Colonic mucosa (tissue), 4 donors: ENCODE measurements around the gene RAD51B. TPM values are rescaled to one million over a fixed set of nuclear protein-coding genes. Genes with fewer than 3 reads are reported as not detected.

Source experiments
- DNase-seq: peaks from one replicate; pipeline ENCODE4 v3.0.0-alpha.2; 2020
- H3K27ac ChIP-seq: fragments of 200-600 bp; one replicate; pipeline ENCODE4 v1.8.0; 2021
- H3K27me3 ChIP-seq: fragments of 200-600 bp; one replicate; pipeline ENCODE4 v1.8.0; 2021
- H3K36me3 ChIP-seq: fragments of 200-600 bp; one replicate; pipeline ENCODE4 v1.8.0; 2021
- H3K4me1 ChIP-seq: fragments of 200-600 bp; one replicate; pipeline ENCODE4 v1.8.0; 2021; ENCODE audit warnings: mild to moderate bottlenecking
- H3K4me3 ChIP-seq: fragments of 200-600 bp; one replicate; pipeline ENCODE4 v1.8.0; 2021
- H3K9ac ChIP-seq, 2 donors: one replicate each; pipeline ENCODE4 v1.7.0; 2013; ENCODE audit warnings: control low read depth in 2 of 2, low read depth in 2 of 2, low read length in 2 of 2
- H3K9me3 ChIP-seq: fragments of 200-600 bp; one replicate; pipeline ENCODE4 v1.8.0; 2021
- CTCF ChIP-seq: fragments of 200-600 bp; IDR thresholded peaks from one replicate; pipeline ENCODE4 v1.8.0; 2022; ENCODE audit warnings: antibody characterized with exemption, mild to moderate bottlenecking
- intact Hi-C: fragments of 100-400 bp; cut with DNase I; formaldehyde crosslinking; loops from one replicate; pipeline ENCODE4 v1.14.1; 2022
- total RNA-seq, 2 donors: library from RNA; stranded (reverse); fragmentation: NEBNext Ultra II Directional in 1 of 2; extraction: Animal tissue kit (Norgen Biotek cat#: 25700) in 1 of 2; gene quantifications; one replicate each; pipeline ENCODE4 v1.2.1, GENCODE V29; 2021
- donor health status: healthy.
- donor health status: DM: no; HTN: no; CAD: no.
- donor health status: DM: no; HTN: no; CAD: no.

Gene RAD51B
- total RNA-seq, 2 donors from 2014 or later, result 12.7 to 22.0 TPM

GRCh38 chr14:68541178-68541896 lies 721.8 kb downstream of the RAD51B start:
- no peaks in the 10 kb centered on the region for H3K4me1 ChIP-seq
- H3K9me3 ChIP-seq, result no peaks in the 10 kb centered on the region
- DNase-seq, result peak; percentile 15
- no peaks in the 10 kb centered on the region for H3K36me3 ChIP-seq
- intact Hi-C loops, result no loop called here
- H3K27ac ChIP-seq, result no peak overlapping the region
- no peaks in the 10 kb centered on the region for H3K27me3 ChIP-seq
- no peak for TF ChIP-seq CTCF
- no peak overlapping the region for H3K9ac ChIP-seq
- H3K4me3 ChIP-seq, result no peak overlapping the region

GRCh38 chr14:68542346-68542745 lies 722.8 kb downstream of the RAD51B start:
- no peak overlapping the region for H3K27ac ChIP-seq

GRCh38 chr14:68543516-68543915 lies 723.9 kb downstream of the RAD51B start:
- H3K27ac ChIP-seq, result peak overlapping the region; percentile 42
- H3K4me3 ChIP-seq, result no peak overlapping the region
- H3K36me3 ChIP-seq, result no peaks in the 10 kb centered on the region
- no peaks in the 10 kb centered on the region for H3K9me3 ChIP-seq
- H3K9ac ChIP-seq, result no peak overlapping the region
- intact Hi-C loops, result no loop called here
- H3K4me1 ChIP-seq, result no peaks in the 10 kb centered on the region
- no peak for DNase-seq
- no peak for TF ChIP-seq CTCF
- H3K27me3 ChIP-seq, result no peaks in the 10 kb centered on the region

More at GRCh38 chr14:68542346-68542745, 722.8 kb downstream of the RAD51B start:
- no peak for DNase-seq
- Histone ChIP-seq H3K9me3 (no peaks in the 10 kb centered on the region), H3K36me3 (no peaks in the 10 kb centered on the region), H3K4me1 (no peaks in the 10 kb centered on the region), H3K9ac (no peak overlapping the region), H3K27me3 (no peaks in the 10 kb centered on the region), H3K4me3 (no peak overlapping the region)
- TF ChIP-seq CTCF, result no peak
- intact Hi-C loops, result no loop called here

- intact Hi-C loops, result no loop called here
- Histone ChIP-seq H3K36me3 (no peaks in the 10 kb centered on the region), H3K4me1 (no peaks in the 10 kb centered on the region), H3K27me3 (no peaks in the 10 kb centered on the region), H3K9me3 (no peaks in the 10 kb centered on the region), H3K4me3 (no peak overlapping the region), H3K27ac (peak overlapping the region; percentile 42), H3K9ac (no peak overlapping the region)
- peak; percentile 60 for DNase-seq
- TF ChIP-seq CTCF, result no peak
Measured at GRCh38 chr14:68544081-68544892, 724.7 kb downstream of the RAD51B start.

- intact Hi-C loops, result no loop called here
- H3K4me3 ChIP-seq, result no peak overlapping the region
- no peak for TF ChIP-seq CTCF
- no peak for DNase-seq
- no peaks in the 10 kb centered on the region for H3K27me3 ChIP-seq
- H3K9ac ChIP-seq, result peak overlapping the region in 1 of 2 donors; percentile 14
- H3K4me1 ChIP-seq, result no peaks in the 10 kb centered on the region
- no peaks in the 10 kb centered on the region for H3K9me3 ChIP-seq
- H3K27ac ChIP-seq, result peak overlapping the region; percentile 82
- H3K36me3 ChIP-seq, result no peaks in the 10 kb centered on the region
Measured at GRCh38 chr14:68546839-68547238, 727.3 kb downstream of the RAD51B start.
